B cell (primary cell): Measurements from ENCODE around the gene MLEC.

ENCODE experiments used
- CTCF ChIP-seq: fragments of 200-600 bp; IDR thresholded peaks from one replicate; pipeline ENCODE4 v1.8.0; 2022; ENCODE audit warnings: antibody characterized with exemption, mild to moderate bottlenecking
- EZH2 ChIP-seq: IDR thresholded peaks from 2 replicates; pipeline ENCODE4 v1.6.1; 2012; ENCODE audit warnings: borderline replicate concordance, low read depth, mild to moderate bottlenecking, moderate library complexity, low read length; ENCODE audit not compliant: insufficient read depth, poor library complexity, severe bottlenecking

- TF ChIP-seq CTCF (no peak), EZH2 (no peak)
Observed at GRCh38 chr12:120650233-120650690, 36.7 kb upstream of the MLEC start.
